GM10248 (cell line): ENCODE data around the gene MOB1A.

ENCODE experiments used
- CTCF ChIA-PET: fragments of 300-600 bp; sonication (Branson Sonifier 250); formaldehyde crosslinking; extraction: SDS; loops from one replicate; lab custom pipeline; 2021; ENCODE audit warnings: antibody characterized with exemption; lab: Yijun Ruan, JAX
- POLR2A ChIA-PET: fragments of 350-650 bp; sonication (Branson Sonifier 250); formaldehyde crosslinking; extraction: SDS; loops from one replicate; lab custom pipeline; 2020; ENCODE audit warnings: antibody characterized with exemption; lab: Yijun Ruan, JAX
- DNase-seq: peaks from one replicate; pipeline ENCODE4 v3.0.0; 2012; ENCODE audit errors: extremely low spot score
- CTCF ChIP-seq: IDR thresholded peaks from 2 replicates; pipeline ENCODE4 v1.5.1; 2012; ENCODE audit warnings: mild to moderate bottlenecking, low read depth; ENCODE audit errors: extremely low read depth, missing control alignments, control extremely low read depth

MOB1A gene

GRCh38 chr2:74104839-74105238 lies 73.8 kb downstream of the MOB1A start:
- CTCF ChIA-PET = interaction anchor here (0.9 to 2.9 kb wide), 6 partner anchors 15 to 281 kb away, joined by 3 to 12 read pairs (median 3); no protein-coding TSS in a partner anchor
- POLR2A ChIA-PET = interaction anchor here (0.6 kb wide), 1 partner anchor 18 kb away, joined by 4 read pairs; no protein-coding TSS in a partner anchor
- no peak for DNase-seq

GRCh38 chr2:74103763-74104162 lies 74.9 kb downstream of the MOB1A start:
- ChIA-PET POLR2A (no interaction called here), CTCF (interaction anchor here (1.0 to 2.9 kb wide), 4 partner anchors 12 to 196 kb away, joined by 4 to 12 read pairs (median 4); no protein-coding TSS in a partner anchor)
- no peak for TF ChIP-seq CTCF
- DNase-seq = no peak

More at GRCh38 chr2:74104839-74105238, 73.8 kb downstream of the MOB1A start:
- TF ChIP-seq CTCF = no peak
